Choroid plexus epithelial cell (primary cell): ENCODE data around the gene CSF2.
"Not testable (repeated sequence)": the region's sequence is repeated elsewhere in the genome, so short reads cannot be mapped to it uniquely, and the experiment has no call there.

ENCODE experiments used
- DNase-seq: peaks from one replicate; pipeline ENCODE4 v3.0.0-alpha.2; 2010; ENCODE audit warnings: low read depth
- H3K4me3 ChIP-seq: 2 replicates; pipeline ENCODE4 v1.5.1; 2011; ENCODE audit warnings: low read depth, mild to moderate bottlenecking, control low read depth, low read length, moderate library complexity
- TF ChIP-seq, protein P1 (sequence below): conservative IDR thresholded peaks from 2 replicates; pipeline ENCODE4 v1.5.1; 2011; ENCODE audit warnings: low read depth, mild to moderate bottlenecking, control low read depth, inconsistent platforms, low read length, moderate library complexity

CSF2 gene

DNA sequence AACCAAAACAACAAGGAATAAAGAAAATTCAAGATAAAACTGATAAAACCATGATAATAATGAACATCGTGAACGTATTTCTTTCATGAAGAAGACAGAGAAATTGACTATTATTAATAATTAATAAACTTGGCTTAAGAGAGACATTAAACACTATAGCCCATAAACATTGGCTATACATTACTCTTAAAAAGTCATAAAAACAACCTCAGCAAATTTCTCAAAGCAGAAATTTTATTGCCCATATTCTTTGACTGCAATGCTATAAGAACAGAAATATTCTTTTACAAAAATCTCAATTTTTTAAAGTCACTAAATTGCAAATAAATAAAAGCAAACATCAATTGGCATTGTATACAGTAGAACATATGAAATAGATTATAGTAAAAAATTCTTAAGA is 42.5 kb downstream of the CSF2 start:
- DNase-seq = no peak
- no peak overlapping the region for H3K4me3 ChIP-seq
- TF ChIP-seq, protein P1, sequence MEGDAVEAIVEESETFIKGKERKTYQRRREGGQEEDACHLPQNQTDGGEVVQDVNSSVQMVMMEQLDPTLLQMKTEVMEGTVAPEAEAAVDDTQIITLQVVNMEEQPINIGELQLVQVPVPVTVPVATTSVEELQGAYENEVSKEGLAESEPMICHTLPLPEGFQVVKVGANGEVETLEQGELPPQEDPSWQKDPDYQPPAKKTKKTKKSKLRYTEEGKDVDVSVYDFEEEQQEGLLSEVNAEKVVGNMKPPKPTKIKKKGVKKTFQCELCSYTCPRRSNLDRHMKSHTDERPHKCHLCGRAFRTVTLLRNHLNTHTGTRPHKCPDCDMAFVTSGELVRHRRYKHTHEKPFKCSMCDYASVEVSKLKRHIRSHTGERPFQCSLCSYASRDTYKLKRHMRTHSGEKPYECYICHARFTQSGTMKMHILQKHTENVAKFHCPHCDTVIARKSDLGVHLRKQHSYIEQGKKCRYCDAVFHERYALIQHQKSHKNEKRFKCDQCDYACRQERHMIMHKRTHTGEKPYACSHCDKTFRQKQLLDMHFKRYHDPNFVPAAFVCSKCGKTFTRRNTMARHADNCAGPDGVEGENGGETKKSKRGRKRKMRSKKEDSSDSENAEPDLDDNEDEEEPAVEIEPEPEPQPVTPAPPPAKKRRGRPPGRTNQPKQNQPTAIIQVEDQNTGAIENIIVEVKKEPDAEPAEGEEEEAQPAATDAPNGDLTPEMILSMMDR = no peak

DNA sequence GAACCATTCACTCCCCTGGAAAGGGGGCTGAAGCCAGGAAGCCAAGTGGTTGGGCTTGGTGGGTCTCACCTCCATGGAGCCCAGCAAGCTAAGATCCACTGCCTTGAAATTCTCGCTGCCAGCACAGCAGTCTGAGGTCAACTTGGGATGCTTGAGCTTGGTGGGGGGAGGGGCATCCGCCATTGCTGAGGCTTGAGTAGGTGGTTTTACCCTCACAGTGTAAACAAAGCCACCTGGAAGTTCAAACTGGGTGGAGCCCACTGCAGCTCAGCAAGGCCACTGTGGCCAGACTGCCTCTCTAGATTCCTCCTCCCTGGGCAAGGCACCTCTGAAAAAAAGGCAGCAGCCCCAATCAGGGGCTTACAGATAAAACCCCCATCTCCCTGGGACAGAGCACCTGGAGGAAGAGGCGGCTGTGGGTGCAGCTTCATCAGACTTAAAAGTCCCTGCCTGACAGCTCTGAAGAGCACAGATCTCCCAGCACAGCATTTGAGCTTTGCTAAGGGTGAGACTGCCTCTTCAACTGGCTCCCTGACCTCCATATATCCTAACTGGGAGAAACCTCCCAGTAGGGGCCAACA is 43.4 kb downstream of the CSF2 start:
- DNase-seq, H3K4me3 ChIP-seq: not testable (repeated sequence)

DNA sequence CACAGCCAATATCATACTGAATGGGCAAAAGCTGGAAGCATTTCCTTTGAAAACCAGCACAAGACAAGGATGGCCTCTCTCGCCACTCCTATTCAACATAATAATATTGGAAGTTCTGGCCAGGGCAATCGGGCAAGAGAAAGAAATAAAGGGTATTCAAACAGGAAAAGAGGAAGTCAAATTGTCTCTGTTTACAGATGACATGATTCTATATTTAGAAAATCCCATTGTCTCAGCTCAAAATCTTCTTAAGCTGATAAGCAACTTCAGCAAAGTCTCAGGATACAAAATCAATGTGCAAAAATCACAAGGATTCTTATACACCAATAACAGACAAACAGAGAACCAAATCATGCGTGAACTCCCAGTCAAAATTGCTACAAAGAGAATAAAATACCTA is 47.1 kb downstream of the CSF2 start:
- not testable (repeated sequence) for DNase-seq

DNA sequence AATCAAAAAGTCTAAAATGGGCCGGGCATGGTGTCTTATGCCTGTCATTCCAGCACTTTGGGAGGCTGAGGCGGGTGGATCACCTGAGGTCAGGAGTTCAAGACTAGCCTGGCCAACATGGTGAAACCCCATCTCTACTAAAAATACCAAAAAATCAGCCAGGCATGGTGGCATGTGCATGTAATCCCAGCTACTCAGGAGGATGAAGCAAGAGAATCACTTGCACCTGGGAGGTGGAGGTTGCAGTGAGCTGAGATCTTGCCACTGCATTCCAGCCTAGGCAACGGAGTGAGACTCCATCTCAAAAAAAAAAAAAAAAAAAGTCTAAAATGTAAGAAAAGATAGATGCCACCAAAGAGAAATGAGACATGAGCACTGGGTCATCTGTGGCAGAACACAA is 49.4 kb downstream of the CSF2 start:
- not testable (repeated sequence) for H3K4me3 ChIP-seq, DNase-seq

More for the DNA sequence above, 47.1 kb downstream of the CSF2 start:
- not testable (repeated sequence) for H3K4me3 ChIP-seq

DNA sequence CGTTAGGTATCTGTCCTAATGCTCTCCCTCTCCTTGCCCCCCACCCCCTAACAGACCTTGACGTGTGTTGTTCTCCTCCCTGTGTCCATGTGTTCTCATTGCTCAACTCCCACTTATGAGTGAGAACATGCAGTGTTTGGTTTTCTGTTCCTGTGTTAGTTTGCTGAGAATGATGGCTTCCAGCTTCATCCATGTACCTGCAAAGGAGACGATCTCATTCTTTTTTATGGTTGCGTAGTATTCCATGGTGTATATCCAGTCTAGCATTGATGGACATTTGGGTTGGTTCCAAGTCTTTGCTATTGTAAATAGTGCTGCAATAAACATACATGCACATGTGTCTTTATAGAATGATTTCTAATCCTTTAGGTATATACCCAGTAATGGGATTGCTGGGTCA is 50.0 kb downstream of the CSF2 start:
- DNase-seq, H3K4me3 ChIP-seq: not testable (repeated sequence)
